Endothelial cell of umbilical vein (primary cell): ENCODE results near the gene MAP4K5. TPM values are rescaled to one million over a fixed set of nuclear protein-coding genes. Genes with fewer than 3 reads are reported as not detected.

ENCODE experiments used
- BruUV-seq: library from RNA; stranded (reverse); fragments of 400-500 nt; replicated peaks from 2 replicates; lab custom pipeline; 2021; lab: Mats Ljungman, UMichigan
- CTCF ChIA-PET: fragments of 300-600, 350-600 bp; sonication (Branson Sonifier 250); formaldehyde crosslinking; loops from one replicate; lab custom pipeline; 2021; ENCODE audit warnings: antibody characterized with exemption, inconsistent platforms; lab: Charles Lee
- POLR2A ChIA-PET: fragments of 300-600, 350-600 bp; sonication (Branson Sonifier 250); formaldehyde crosslinking; loops from one replicate; lab custom pipeline; 2021; ENCODE audit warnings: antibody characterized with exemption, inconsistent platforms; lab: Charles Lee
- DNase-seq: peaks from one replicate; pipeline ENCODE4 v3.0.0-alpha.2; 2011; ENCODE audit warnings: low read depth, low spot score
- FAIRE-seq: peaks from 2 replicates; lab custom pipeline; 2011; peaks lifted over from hg19 to GRCh38; lab: Jason Lieb, UNC
- H2AFZ ChIP-seq: 2 replicates; pipeline ENCODE4 v1.6.0; 2012; ENCODE audit warnings: low read depth, low read length, control low read depth, inconsistent platforms
- H3K27ac ChIP-seq: 2 replicates; pipeline ENCODE4 v1.5.1; 2011; ENCODE audit warnings: low read depth, mild to moderate bottlenecking, control low read depth, low read length, moderate library complexity; ENCODE audit not compliant: insufficient read depth
- H3K27me3 ChIP-seq, 2 experiments: 2 replicates each; pipeline versions ENCODE4 v1.6.0 to v1.6.1; 2011; ENCODE audit warnings: low read length in 2 of 2, mixed read lengths in 1 of 2; ENCODE audit not compliant: control insufficient read depth in 2 of 2, insufficient read depth in 2 of 2
- H3K36me3 ChIP-seq, 2 experiments: 2 replicates in 1 of 2; 3 replicates in 1 of 2; pipeline ENCODE4 v1.5.1; 2011; ENCODE audit warnings: low read length in 2 of 2, mild to moderate bottlenecking in 1 of 2, moderate library complexity in 1 of 2; ENCODE audit not compliant: control insufficient read depth in 2 of 2, insufficient read depth in 2 of 2; ENCODE audit errors: extremely low read depth in 1 of 2
- H3K4me1 ChIP-seq: 3 replicates; pipeline ENCODE4 v1.5.1; 2011; ENCODE audit warnings: mild to moderate bottlenecking, low read length; ENCODE audit not compliant: control insufficient read depth, insufficient read depth; ENCODE audit errors: extremely low read depth
- H3K4me2 ChIP-seq: 2 replicates; pipeline ENCODE4 v1.6.1; 2011; ENCODE audit warnings: low read length, control low read depth, mixed read lengths; ENCODE audit not compliant: insufficient read depth
- H3K4me3 ChIP-seq, 3 experiments: fragments of 200-600 bp in 1 of 3; sonication (generic), shearing (Covaris generic) in 1 of 3; replicated peaks in 1 of 3; 2 replicates each; pipeline ENCODE4 v1.5.1; 2011 to 2016; ENCODE audit warnings: control low read depth in 3 of 3, low read length in 3 of 3, mild to moderate bottlenecking in 2 of 3, inconsistent platforms in 1 of 3, low read depth in 1 of 3, moderate library complexity in 1 of 3; ENCODE audit not compliant: insufficient read depth in 1 of 3
- H3K79me2 ChIP-seq: 2 replicates; pipeline ENCODE4 v1.6.0; 2012; ENCODE audit warnings: low read length, inconsistent platforms; ENCODE audit not compliant: control insufficient read depth, insufficient read depth
- H3K9ac ChIP-seq: replicated peaks from 2 replicates; pipeline ENCODE3; 2011; ENCODE audit warnings: low read length, control low read depth; ENCODE audit not compliant: insufficient read depth; ENCODE audit errors: extremely low read depth
- H3K9me1 ChIP-seq: replicated peaks from 3 replicates; pipeline ENCODE4 v1.6.0; 2011; ENCODE audit warnings: mild to moderate bottlenecking, low read length; ENCODE audit not compliant: control insufficient read depth, insufficient read depth; ENCODE audit errors: extremely low read depth
- H3K9me3 ChIP-seq: replicated peaks from 2 replicates; pipeline ENCODE4 v1.5.1; 2012; ENCODE audit warnings: low read length, inconsistent platforms; ENCODE audit not compliant: control insufficient read depth, insufficient read depth
- H4K20me1 ChIP-seq: replicated peaks from 2 replicates; pipeline ENCODE3; 2011; ENCODE audit warnings: mild to moderate bottlenecking, low read length; ENCODE audit not compliant: control insufficient read depth, insufficient read depth; ENCODE audit errors: extremely low read depth
- EZH2 ChIP-seq: IDR thresholded peaks from 2 replicates; pipeline ENCODE4 v1.6.1; 2012; ENCODE audit warnings: borderline replicate concordance, low read depth, mild to moderate bottlenecking, moderate library complexity, low read length, inconsistent platforms; ENCODE audit not compliant: severe bottlenecking
- FOS ChIP-seq: IDR thresholded peaks from 2 replicates; pipeline ENCODE4 v1.6.1; 2011; ENCODE audit warnings: mild to moderate bottlenecking, low read length, moderate library complexity, borderline replicate concordance; ENCODE audit not compliant: insufficient read depth
- GATA2 ChIP-seq: IDR thresholded peaks from 2 replicates; pipeline ENCODE4 v1.7.0; 2011; ENCODE audit warnings: low read depth, mild to moderate bottlenecking, moderate library complexity, mixed read lengths, low read length; ENCODE audit not compliant: insufficient read length, insufficient read depth
- JUN ChIP-seq: IDR thresholded peaks from 2 replicates; pipeline ENCODE4 v1.6.1; 2011; ENCODE audit warnings: borderline replicate concordance, low read depth; ENCODE audit not compliant: insufficient read length, insufficient read depth
- MYC ChIP-seq: IDR thresholded peaks from one replicate; pipeline ENCODE4 v1.6.1; 2011; ENCODE audit warnings: mild to moderate bottlenecking, low read depth, low read length
- POLR2A ChIP-seq: IDR thresholded peaks from 2 replicates; pipeline ENCODE4 v1.6.1; 2012; ENCODE audit warnings: low read depth, mild to moderate bottlenecking, control low read depth, low read length
- POLR2AphosphoS5 ChIP-seq: IDR thresholded peaks from 2 replicates; pipeline ENCODE4 v1.6.1; 2012; ENCODE audit warnings: low read depth, mild to moderate bottlenecking, control low read depth, low read length, moderate library complexity; ENCODE audit not compliant: insufficient read depth
- dilution Hi-C: fragments of 300-500 bp; cut with MboI; formaldehyde crosslinking; loops from one replicate; pipeline ENCODE4 v1.15.0; 2019; ENCODE audit warnings: low sequenced_read_pairs; ENCODE audit not compliant: extremely low pct_ligation_motif_present
- intact Hi-C: fragments of 100-400 bp; cut with micrococcal nuclease; formaldehyde crosslinking; loops from one replicate; pipeline ENCODE4 v1.10.0; 2022
- polyA plus RNA-seq, 4 experiments: library from polyadenylated mRNA; depleted of rRNA in 3 of 4; stranded (reverse) in 3 of 4; unstranded in 1 of 4; fragments of >200 nt; gene quantifications; 2 replicates each; pipeline versions ENCODE4 v1.2.1 to v1.2.3, GENCODE V29; 2011 to 2012; ENCODE audit warnings: missing spikeins in 1 of 4
- total RNA-seq: library from RNA; stranded (reverse); gene quantifications from 2 replicates; pipeline ENCODE4 v1.2.3, GENCODE V29; 2021
- TF ChIP-seq, protein P1 (sequence below), 2 donors: IDR thresholded peaks; 1 replicate in 1 of 2; 2 replicates in 1 of 2; pipeline ENCODE4 v1.5.1; 2011; ENCODE audit warnings: low read length in 2 of 2, mild to moderate bottlenecking in 2 of 2, moderate library complexity in 2 of 2, control low read depth in 1 of 2, inconsistent platforms in 1 of 2, low read depth in 1 of 2; ENCODE audit not compliant: insufficient read depth in 1 of 2; ENCODE audit errors: extremely low read depth in 1 of 2
- TF ChIP-seq, protein P2 (sequence below): IDR thresholded peaks from 2 replicates; pipeline ENCODE4 v1.6.1; 2011; ENCODE audit not compliant: insufficient read depth, insufficient read length

MAP4K5 gene
- total and polyA plus RNA-seq, 2 donors (not counting 3 experiments of a cell fraction or from before 2014, with no cell fraction given) = 17.4 to 73.7 TPM

DNA sequence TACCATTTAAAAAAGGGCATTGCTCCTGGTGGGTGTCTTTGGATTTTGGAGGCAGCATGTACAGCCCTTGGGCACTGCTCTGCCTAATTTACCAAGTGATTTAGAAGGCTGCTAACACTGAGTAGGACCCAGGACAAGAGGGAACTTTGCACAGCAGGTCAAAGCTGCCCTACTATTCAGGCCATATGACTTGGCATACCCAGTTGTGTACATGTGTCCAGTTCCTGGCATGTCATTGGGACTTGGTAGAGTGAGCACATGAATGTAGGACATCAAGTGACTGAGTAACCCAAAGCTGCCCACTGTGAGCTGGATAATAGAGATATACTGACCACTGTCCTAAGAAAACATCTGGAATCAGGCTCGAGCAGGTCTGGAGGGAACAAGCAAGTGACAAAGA is 151.4 kb downstream of the MAP4K5 start:
- Histone ChIP-seq H3K36me3 (peaks cover 0 to 4% of the 10 kb centered on the region in 2 experiments), H3K27ac (no peak overlapping the region), H3K27me3 (no peaks in the 10 kb centered on the region), H3K79me2 (no peaks in the 10 kb centered on the region), H3K4me3 (no peak overlapping the region), H3K9me3 (no peaks in the 10 kb centered on the region), H3K9ac (no peak overlapping the region), H4K20me1 (no peaks in the 10 kb centered on the region), H2AFZ (no peak overlapping the region), H3K9me1 (no peaks in the 10 kb centered on the region), H3K4me1 (no peaks in the 10 kb centered on the region), H3K4me2 (no peak overlapping the region)
- CTCF ChIA-PET = interaction anchor here (0.6 to 0.7 kb wide), 2 partner anchors 20 to 331 kb away, joined by 4 to 5 read pairs; no protein-coding TSS in a partner anchor
- dilution Hi-C loops (no loop called here), intact Hi-C loops (no loop called here)
- BruUV-seq = no TSS peak
- TF ChIP-seq GATA2 (no peak), POLR2A (no peak), FOS (no peak), JUN (no peak), POLR2AphosphoS5 (no peak), MYC (no peak), EZH2 (no peak)
- TF ChIP-seq, protein P1, sequence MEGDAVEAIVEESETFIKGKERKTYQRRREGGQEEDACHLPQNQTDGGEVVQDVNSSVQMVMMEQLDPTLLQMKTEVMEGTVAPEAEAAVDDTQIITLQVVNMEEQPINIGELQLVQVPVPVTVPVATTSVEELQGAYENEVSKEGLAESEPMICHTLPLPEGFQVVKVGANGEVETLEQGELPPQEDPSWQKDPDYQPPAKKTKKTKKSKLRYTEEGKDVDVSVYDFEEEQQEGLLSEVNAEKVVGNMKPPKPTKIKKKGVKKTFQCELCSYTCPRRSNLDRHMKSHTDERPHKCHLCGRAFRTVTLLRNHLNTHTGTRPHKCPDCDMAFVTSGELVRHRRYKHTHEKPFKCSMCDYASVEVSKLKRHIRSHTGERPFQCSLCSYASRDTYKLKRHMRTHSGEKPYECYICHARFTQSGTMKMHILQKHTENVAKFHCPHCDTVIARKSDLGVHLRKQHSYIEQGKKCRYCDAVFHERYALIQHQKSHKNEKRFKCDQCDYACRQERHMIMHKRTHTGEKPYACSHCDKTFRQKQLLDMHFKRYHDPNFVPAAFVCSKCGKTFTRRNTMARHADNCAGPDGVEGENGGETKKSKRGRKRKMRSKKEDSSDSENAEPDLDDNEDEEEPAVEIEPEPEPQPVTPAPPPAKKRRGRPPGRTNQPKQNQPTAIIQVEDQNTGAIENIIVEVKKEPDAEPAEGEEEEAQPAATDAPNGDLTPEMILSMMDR (IDR thresholded peaks at IDR 0.05; ENCODE audit: extremely low read depth in 1 of 2, insufficient read depth in 1 of 2, low read depth in 1 of 2, low read length in 2 of 2) = no peak
- TF ChIP-seq, protein P2, sequence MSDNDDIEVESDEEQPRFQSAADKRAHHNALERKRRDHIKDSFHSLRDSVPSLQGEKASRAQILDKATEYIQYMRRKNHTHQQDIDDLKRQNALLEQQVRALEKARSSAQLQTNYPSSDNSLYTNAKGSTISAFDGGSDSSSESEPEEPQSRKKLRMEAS = no peak
- POLR2A ChIA-PET = no interaction called here
- FAIRE-seq (no peak), DNase-seq (no peak)
